ENCODE measurements around the gene PBOV1. TPM values are rescaled to one million over a fixed set of nuclear protein-coding genes. Genes with fewer than 3 reads are reported as not detected.

PBOV1 gene
- total RNA-seq, 1 donor from 2014 or later, result not detected

- no peaks in the 10 kb centered on the region for H3K36me3 Mint-ChIP-seq (ENCODE audit: unreplicated experiment)
- no peak overlapping the region for H3K27ac Mint-ChIP-seq (ENCODE audit: unreplicated experiment)
- no peaks in the 10 kb centered on the region for H3K9me3 Mint-ChIP-seq (ENCODE audit: unreplicated experiment)
- H3K4me1 Mint-ChIP-seq (ENCODE audit: unreplicated experiment), result peaks cover 8% of the 10 kb centered on the region
- no peak for DNase-seq (ENCODE audit: extremely low spot score, unreplicated experiment)
- TF ChIP-seq, protein P1, sequence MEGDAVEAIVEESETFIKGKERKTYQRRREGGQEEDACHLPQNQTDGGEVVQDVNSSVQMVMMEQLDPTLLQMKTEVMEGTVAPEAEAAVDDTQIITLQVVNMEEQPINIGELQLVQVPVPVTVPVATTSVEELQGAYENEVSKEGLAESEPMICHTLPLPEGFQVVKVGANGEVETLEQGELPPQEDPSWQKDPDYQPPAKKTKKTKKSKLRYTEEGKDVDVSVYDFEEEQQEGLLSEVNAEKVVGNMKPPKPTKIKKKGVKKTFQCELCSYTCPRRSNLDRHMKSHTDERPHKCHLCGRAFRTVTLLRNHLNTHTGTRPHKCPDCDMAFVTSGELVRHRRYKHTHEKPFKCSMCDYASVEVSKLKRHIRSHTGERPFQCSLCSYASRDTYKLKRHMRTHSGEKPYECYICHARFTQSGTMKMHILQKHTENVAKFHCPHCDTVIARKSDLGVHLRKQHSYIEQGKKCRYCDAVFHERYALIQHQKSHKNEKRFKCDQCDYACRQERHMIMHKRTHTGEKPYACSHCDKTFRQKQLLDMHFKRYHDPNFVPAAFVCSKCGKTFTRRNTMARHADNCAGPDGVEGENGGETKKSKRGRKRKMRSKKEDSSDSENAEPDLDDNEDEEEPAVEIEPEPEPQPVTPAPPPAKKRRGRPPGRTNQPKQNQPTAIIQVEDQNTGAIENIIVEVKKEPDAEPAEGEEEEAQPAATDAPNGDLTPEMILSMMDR (IDR thresholded peaks at IDR 0.05), result no peak
- peaks cover 3% of the 10 kb centered on the region for H3K27me3 Mint-ChIP-seq (ENCODE audit: unreplicated experiment)
- H3K4me3 Mint-ChIP-seq (ENCODE audit: unreplicated experiment), result no peak overlapping the region
These were observed 21.5 kb upstream of the PBOV1 start for GRCh38 chr6:138239774-138240173.

- Mint-ChIP-seq H3K36me3 (ENCODE audit: unreplicated experiment) (no peaks in the 10 kb centered on the region), H3K4me3 (ENCODE audit: unreplicated experiment) (no peak overlapping the region), H3K4me1 (ENCODE audit: unreplicated experiment) (peaks cover 8% of the 10 kb centered on the region), H3K9me3 (ENCODE audit: unreplicated experiment) (no peaks in the 10 kb centered on the region), H3K27ac (ENCODE audit: unreplicated experiment) (no peak overlapping the region), H3K27me3 (ENCODE audit: unreplicated experiment) (peaks cover 3% of the 10 kb centered on the region)
- DNase-seq (ENCODE audit: extremely low spot score, unreplicated experiment), result no peak
- TF ChIP-seq, protein P1 (IDR thresholded peaks at IDR 0.05), result no peak
These were observed 20.1 kb upstream of the PBOV1 start for GRCh38 chr6:138238368-138238767.

DNA sequence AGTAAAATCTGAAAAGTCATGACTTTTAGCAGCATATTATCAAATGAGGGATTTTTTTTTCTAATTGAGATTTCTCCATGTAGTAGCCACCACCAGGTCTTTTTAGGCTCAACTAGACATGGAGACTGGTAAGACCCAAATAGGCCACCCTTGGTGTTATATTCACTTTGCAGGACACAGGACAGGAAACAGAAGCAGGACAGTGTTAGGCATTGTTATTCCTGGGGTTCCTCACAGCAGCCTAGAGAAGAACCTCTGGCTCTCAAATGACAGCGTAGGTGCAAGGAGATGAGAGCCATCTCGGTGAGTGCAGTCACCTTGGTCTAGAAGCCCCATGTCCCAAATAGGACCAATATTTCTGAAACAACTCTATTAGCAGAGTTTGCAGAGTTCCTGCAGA lies 19.2 kb upstream of the PBOV1 start:
- H3K4me1 Mint-ChIP-seq (ENCODE audit: unreplicated experiment), result peaks cover 8% of the 10 kb centered on the region
- TF ChIP-seq, protein P1 (IDR thresholded peaks at IDR 0.05), result no peak
- no peak for DNase-seq (ENCODE audit: extremely low spot score, unreplicated experiment)
- H3K9me3 Mint-ChIP-seq (ENCODE audit: unreplicated experiment), result no peaks in the 10 kb centered on the region
- H3K27ac Mint-ChIP-seq (ENCODE audit: unreplicated experiment), result no peak overlapping the region
- no peaks in the 10 kb centered on the region for H3K27me3 Mint-ChIP-seq (ENCODE audit: unreplicated experiment)
- no peak overlapping the region for H3K4me3 Mint-ChIP-seq (ENCODE audit: unreplicated experiment)
- H3K36me3 Mint-ChIP-seq (ENCODE audit: unreplicated experiment), result no peaks in the 10 kb centered on the region

- no peak for DNase-seq (ENCODE audit: extremely low spot score, unreplicated experiment)
- Mint-ChIP-seq H3K36me3 (ENCODE audit: unreplicated experiment) (no peaks in the 10 kb centered on the region), H3K4me1 (ENCODE audit: unreplicated experiment) (peaks cover 4% of the 10 kb centered on the region), H3K27ac (ENCODE audit: unreplicated experiment) (no peak overlapping the region), H3K4me3 (ENCODE audit: unreplicated experiment) (no peak overlapping the region), H3K9me3 (ENCODE audit: unreplicated experiment) (no peaks in the 10 kb centered on the region), H3K27me3 (ENCODE audit: unreplicated experiment) (no peaks in the 10 kb centered on the region)
- TF ChIP-seq, protein P1 (IDR thresholded peaks at IDR 0.05), result no peak
These were observed 17.4 kb upstream of the PBOV1 start for GRCh38 chr6:138235693-138236092.

DNA sequence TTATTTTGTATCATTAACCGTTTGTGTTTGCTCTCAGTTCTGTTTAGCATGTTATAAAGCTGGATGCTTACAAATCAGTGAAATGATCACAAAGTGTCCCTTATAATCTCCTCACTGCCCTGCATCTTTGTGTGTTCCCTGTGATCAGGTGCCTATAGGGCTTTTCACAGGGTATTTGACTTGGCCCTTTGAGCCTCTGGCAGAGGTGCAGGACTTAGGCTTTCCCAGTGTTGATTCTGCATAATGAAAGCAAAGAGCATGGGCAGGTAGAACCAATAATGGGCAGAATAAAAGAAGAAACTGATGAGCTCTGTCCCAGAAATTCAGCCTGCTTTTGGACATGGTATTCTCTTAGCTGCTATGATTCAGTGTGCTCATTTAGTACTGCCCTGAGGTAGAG lies 16.9 kb upstream of the PBOV1 start:
- no peaks in the 10 kb centered on the region for H3K9me3 Mint-ChIP-seq (ENCODE audit: unreplicated experiment)
- no peaks in the 10 kb centered on the region for H3K36me3 Mint-ChIP-seq (ENCODE audit: unreplicated experiment)

More for the DNA sequence above, 16.9 kb upstream of the PBOV1 start:
- H3K4me3 Mint-ChIP-seq (ENCODE audit: unreplicated experiment), result no peak overlapping the region
- no peak for DNase-seq (ENCODE audit: extremely low spot score, unreplicated experiment)
- no peak overlapping the region for H3K27ac Mint-ChIP-seq (ENCODE audit: unreplicated experiment)
- no peaks in the 10 kb centered on the region for H3K27me3 Mint-ChIP-seq (ENCODE audit: unreplicated experiment)
- TF ChIP-seq, protein P1 (IDR thresholded peaks at IDR 0.05), result no peak
- H3K4me1 Mint-ChIP-seq (ENCODE audit: unreplicated experiment), result no peaks in the 10 kb centered on the region
